ENCODE results near the gene MINDY3. TPM values are rescaled to one million over a fixed set of nuclear protein-coding genes. Genes with fewer than 3 reads are reported as not detected.

MINDY3 gene
- total RNA-seq, 4 donors from 2014 or later = 32.8 to 44.2 (median 38.2) TPM

- H3K27ac ChIP-seq = no peak overlapping the region
- H3K36me3 ChIP-seq = no peaks in the 10 kb centered on the region
- no peaks in the 10 kb centered on the region for H3K9me3 ChIP-seq
- TF ChIP-seq, protein P1, sequence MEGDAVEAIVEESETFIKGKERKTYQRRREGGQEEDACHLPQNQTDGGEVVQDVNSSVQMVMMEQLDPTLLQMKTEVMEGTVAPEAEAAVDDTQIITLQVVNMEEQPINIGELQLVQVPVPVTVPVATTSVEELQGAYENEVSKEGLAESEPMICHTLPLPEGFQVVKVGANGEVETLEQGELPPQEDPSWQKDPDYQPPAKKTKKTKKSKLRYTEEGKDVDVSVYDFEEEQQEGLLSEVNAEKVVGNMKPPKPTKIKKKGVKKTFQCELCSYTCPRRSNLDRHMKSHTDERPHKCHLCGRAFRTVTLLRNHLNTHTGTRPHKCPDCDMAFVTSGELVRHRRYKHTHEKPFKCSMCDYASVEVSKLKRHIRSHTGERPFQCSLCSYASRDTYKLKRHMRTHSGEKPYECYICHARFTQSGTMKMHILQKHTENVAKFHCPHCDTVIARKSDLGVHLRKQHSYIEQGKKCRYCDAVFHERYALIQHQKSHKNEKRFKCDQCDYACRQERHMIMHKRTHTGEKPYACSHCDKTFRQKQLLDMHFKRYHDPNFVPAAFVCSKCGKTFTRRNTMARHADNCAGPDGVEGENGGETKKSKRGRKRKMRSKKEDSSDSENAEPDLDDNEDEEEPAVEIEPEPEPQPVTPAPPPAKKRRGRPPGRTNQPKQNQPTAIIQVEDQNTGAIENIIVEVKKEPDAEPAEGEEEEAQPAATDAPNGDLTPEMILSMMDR (IDR thresholded peaks at IDR 0.05) = no peak
- TF ChIP-seq POLR2A (IDR thresholded peaks at IDR 0.05) = no peak
- H3K27me3 ChIP-seq = no peaks in the 10 kb centered on the region
- WGBS, 2 donors = 94 to 96% methylated on average over 3 of the region's 3 CpGs
- H3K4me3 ChIP-seq (replicated peaks in 1 of 3) = no peak overlapping the region
- DNase-seq = no peak
- intact Hi-C loops (cut with DNase I) = no loop called here
- no peaks in the 10 kb centered on the region for H3K4me1 ChIP-seq
Measured at GRCh38 chr10:15801641-15802040, 58.7 kb downstream of the MINDY3 start.

DNA sequence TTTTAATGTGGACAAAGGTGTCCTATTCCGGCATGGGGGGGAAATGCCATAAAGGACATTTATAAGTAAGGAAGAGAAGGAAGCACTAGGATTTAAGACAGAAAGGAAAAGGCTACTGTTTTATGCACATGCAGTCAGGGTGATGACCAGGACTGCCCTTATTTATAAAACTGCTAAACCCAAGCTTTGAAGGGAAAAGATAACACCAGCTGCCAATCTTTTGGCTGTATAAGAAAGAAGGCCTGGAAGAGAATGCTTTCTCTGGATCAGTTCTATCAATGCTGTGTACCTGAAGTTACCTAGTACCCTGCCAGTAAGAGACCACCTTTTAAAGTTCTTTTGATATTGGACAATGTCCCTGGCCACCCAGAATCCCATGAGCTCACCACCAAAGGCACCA, 59.2 kb downstream of the MINDY3 start:
- intact Hi-C loops (cut with DNase I) = no loop called here
- DNase-seq = no peak
- Histone ChIP-seq H3K9me3 (no peaks in the 10 kb centered on the region), H3K4me3 (replicated peaks in 1 of 3) (no peak overlapping the region), H3K36me3 (no peaks in the 10 kb centered on the region), H3K4me1 (no peaks in the 10 kb centered on the region), H3K27ac (no peak overlapping the region), H3K27me3 (no peaks in the 10 kb centered on the region)
- 94 to 97% methylated on average over 1 of the region's 1 CpG for WGBS, 2 donors
- TF ChIP-seq, protein P1 (IDR thresholded peaks at IDR 0.05) = no peak

GRCh38 chr10:15797346-15797745, 63.0 kb downstream of the MINDY3 start:
- 96% methylated on average over 2 of the region's 2 CpGs for WGBS, 2 donors
- no peak overlapping the region for H3K4me3 ChIP-seq (replicated peaks in 1 of 3)
- no peaks in the 10 kb centered on the region for H3K9me3 ChIP-seq
- no peaks in the 10 kb centered on the region for H3K27me3 ChIP-seq
- H3K27ac ChIP-seq = no peak overlapping the region
- intact Hi-C loops (cut with DNase I) = no loop called here
- no peak for TF ChIP-seq POLR2A (IDR thresholded peaks at IDR 0.05)
- TF ChIP-seq, protein P1 (IDR thresholded peaks at IDR 0.05) = no peak
- peaks cover 0 to 3% of the 10 kb centered on the region in 2 donors for H3K4me1 ChIP-seq
- no peak for DNase-seq
- no peaks in the 10 kb centered on the region for H3K36me3 ChIP-seq

- Histone ChIP-seq H3K4me1 (peaks cover 0 to 9% of the 10 kb centered on the region in 2 donors), H3K27me3 (no peaks in the 10 kb centered on the region), H3K9me3 (no peaks in the 10 kb centered on the region), H3K36me3 (no peaks in the 10 kb centered on the region), H3K27ac (no peak overlapping the region), H3K4me3 (replicated peaks in 1 of 3) (no peak overlapping the region)
- TF ChIP-seq, protein P1 (IDR thresholded peaks at IDR 0.05) = no peak
- TF ChIP-seq POLR2A (IDR thresholded peaks at IDR 0.05) = no peak
- 88 to 90% methylated on average over 1 of the region's 1 CpG for WGBS, 2 donors
- intact Hi-C loops (cut with DNase I) = no loop called here
- DNase-seq = no peak
Measured at GRCh38 chr10:15796762-15797161, 63.5 kb downstream of the MINDY3 start.

GRCh38 chr10:15796098-15796759, 64.1 kb downstream of the MINDY3 start:
- Histone ChIP-seq H3K36me3 (no peaks in the 10 kb centered on the region), H3K9me3 (no peaks in the 10 kb centered on the region), H3K27me3 (no peaks in the 10 kb centered on the region), H3K4me1 (peaks cover 4 to 14% of the 10 kb centered on the region in 2 donors), H3K4me3 (replicated peaks in 1 of 3) (no peak overlapping the region), H3K27ac (no peak overlapping the region)
- no peak for DNase-seq
- WGBS, 2 donors = 93 to 95% methylated on average over 5 of the region's 5 CpGs
- intact Hi-C loops (cut with DNase I) = no loop called here
- no peak for TF ChIP-seq POLR2A (IDR thresholded peaks at IDR 0.05)
- TF ChIP-seq, protein P1 (IDR thresholded peaks at IDR 0.05) = no peak
